HEK293 (cell line): ENCODE measurements around the gene SIGLEC15.

Source experiments
- ATF2 ChIP-seq: fragments of 450-650 bp; formaldehyde crosslinking; IDR thresholded peaks from 2 replicates; pipeline ENCODE4 v1.5.1; 2016; ENCODE audit warnings: missing biosample characterization, missing genetic modification characterization, low read depth
- CTCF ChIP-seq: fragments of 450-650 bp; formaldehyde crosslinking; IDR thresholded peaks from 2 replicates; pipeline ENCODE4 v1.5.1; 2016; ENCODE audit warnings: missing biosample characterization, missing genetic modification characterization
- GLI4 ChIP-seq: fragments of 450-650 bp; formaldehyde crosslinking; IDR thresholded peaks from 2 replicates; pipeline ENCODE4 v1.5.1; 2016; ENCODE audit warnings: missing biosample characterization, missing genetic modification characterization
- KLF1 ChIP-seq: fragments of 450-650 bp; formaldehyde crosslinking; IDR thresholded peaks from 2 replicates; pipeline ENCODE4 v1.5.1; 2016; ENCODE audit warnings: missing biosample characterization, missing genetic modification characterization
- RBAK ChIP-seq: fragments of 450-650 bp; formaldehyde crosslinking; IDR thresholded peaks from 2 replicates; pipeline ENCODE4 v1.5.1; 2016; ENCODE audit warnings: missing biosample characterization, missing genetic modification characterization
- YY1 ChIP-seq: fragments of 450-650 bp; formaldehyde crosslinking; IDR thresholded peaks from 2 replicates; pipeline ENCODE4 v1.5.1; 2018; ENCODE audit warnings: missing biosample characterization, missing genetic modification characterization
- ZBTB49 ChIP-seq: fragments of 450-650 bp; formaldehyde crosslinking; IDR thresholded peaks from 2 replicates; pipeline ENCODE4 v1.5.1; 2016; ENCODE audit warnings: missing biosample characterization, missing genetic modification characterization, low read depth
- ZNF416 ChIP-seq: fragments of 450-650 bp; formaldehyde crosslinking; IDR thresholded peaks from 2 replicates; pipeline ENCODE4 v1.5.1; 2016; ENCODE audit warnings: missing biosample characterization, missing genetic modification characterization
- ZNF501 ChIP-seq: fragments of 450-650 bp; formaldehyde crosslinking; IDR thresholded peaks from 2 replicates; pipeline ENCODE4 v1.5.1; 2016; ENCODE audit warnings: missing biosample characterization, missing genetic modification characterization
- ZNF530 ChIP-seq: fragments of 450-650 bp; formaldehyde crosslinking; IDR thresholded peaks from 2 replicates; pipeline ENCODE4 v1.5.1; 2016; ENCODE audit warnings: low read depth, missing biosample characterization, missing genetic modification characterization
- ZNF558 ChIP-seq: fragments of 450-650 bp; formaldehyde crosslinking; IDR thresholded peaks from 2 replicates; pipeline ENCODE4 v1.5.1; 2016; ENCODE audit warnings: missing biosample characterization, missing genetic modification characterization
- ZNF660 ChIP-seq: fragments of 450-650 bp; IDR thresholded peaks from 2 replicates; pipeline ENCODE4 v1.5.1; 2018; ENCODE audit warnings: missing biosample characterization, mild to moderate bottlenecking, missing genetic modification characterization
- ZNF747 ChIP-seq: fragments of 450-650 bp; formaldehyde crosslinking; IDR thresholded peaks from 2 replicates; pipeline ENCODE4 v1.5.1; 2016; ENCODE audit warnings: missing biosample characterization, missing genetic modification characterization
- ZSCAN5A ChIP-seq: fragments of 450-650 bp; formaldehyde crosslinking; IDR thresholded peaks from 2 replicates; pipeline ENCODE4 v1.5.1; 2016; ENCODE audit warnings: missing biosample characterization, missing genetic modification characterization

- TF ChIP-seq KLF1 (tag by site-specific recombination) (no peak), GLI4 (tag by site-specific recombination) (no peak), CTCF (tag by site-specific recombination) (no peak), ZNF530 (tag by site-specific recombination) (no peak), ZNF558 (tag by site-specific recombination) (no peak), YY1 (tag by site-specific recombination) (no peak), ZNF747 (no peak), RBAK (no peak), ZNF501 (tag by site-specific recombination) (no peak), ATF2 (no peak), ZSCAN5A (tag by site-specific recombination) (no peak), ZNF416 (tag by site-specific recombination) (no peak), ZBTB49 (no peak), ZNF660 (tag by site-specific recombination) (no peak)
Observed at GRCh38 chr18:45786941-45787340, 38.5 kb upstream of the SIGLEC15 start.
